H54 (cell line): Measurements from ENCODE around the gene RIMBP2.

ENCODE experiments used
- DNase-seq: peaks from one replicate; pipeline ENCODE4 v3.0.0; 2011; ENCODE audit warnings: low spot score, mixed read lengths; ENCODE audit not compliant: insufficient read length
- FAIRE-seq: peaks from 3 replicates; lab custom pipeline; 2011; peaks lifted over from hg19 to GRCh38; lab: Jason Lieb, UNC
- POLR2A ChIP-seq: IDR thresholded peaks from 2 replicates; pipeline ENCODE4 v1.6.1; 2011; ENCODE audit warnings: low read depth, mild to moderate bottlenecking, low read length

Gene RIMBP2

GRCh38 chr12:130375296-130376287 is 340.5 kb downstream of the RIMBP2 start:
- no peak for TF ChIP-seq POLR2A
- FAIRE-seq (no peak), DNase-seq (no peak)

DNA sequence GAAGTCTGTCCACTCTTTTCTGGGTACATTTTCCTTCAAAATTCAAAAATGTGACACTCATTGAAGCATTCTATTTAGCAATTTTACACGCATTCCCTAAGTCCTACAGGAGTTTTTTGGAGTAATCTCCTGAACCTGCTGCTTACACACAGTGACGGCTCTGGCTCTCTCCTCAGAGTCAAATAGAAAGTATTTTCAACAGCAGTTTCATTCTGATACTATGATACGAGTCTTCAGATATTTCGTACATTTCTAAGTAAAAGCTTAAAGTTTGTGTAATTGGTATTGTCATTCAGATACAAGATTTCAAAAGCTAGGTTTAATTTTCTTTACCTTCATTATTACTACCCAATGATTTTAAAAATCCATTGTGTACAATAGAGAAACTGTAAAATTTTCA is 342.0 kb downstream of the RIMBP2 start:
- no peak for TF ChIP-seq POLR2A
- FAIRE-seq, result no peak
- DNase-seq, result no peak

- DNase-seq (no peak), FAIRE-seq (no peak)
- no peak for TF ChIP-seq POLR2A
Measured at GRCh38 chr12:130372936-130373335, 343.2 kb downstream of the RIMBP2 start.

DNA sequence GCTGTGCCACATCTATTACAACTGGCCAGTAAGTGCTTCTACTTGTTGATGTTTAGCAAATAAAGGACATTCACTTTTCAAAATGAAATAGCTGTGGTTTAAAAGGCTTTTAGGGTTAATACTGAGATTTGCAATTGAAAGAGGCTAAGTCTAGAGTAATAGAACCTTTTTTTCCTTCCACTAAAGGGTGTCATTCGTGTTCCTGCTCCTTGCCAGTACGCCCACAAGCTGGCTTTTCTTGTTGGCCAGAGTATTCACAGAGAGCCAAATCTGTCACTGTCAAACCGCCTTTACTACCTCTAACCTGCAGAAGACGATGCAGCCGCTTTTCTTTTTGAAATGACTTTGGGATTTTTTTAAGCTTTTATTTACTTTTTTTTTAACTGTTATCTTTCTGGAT is 344.8 kb downstream of the RIMBP2 start:
- no peak for DNase-seq
- no peak for FAIRE-seq

GRCh38 chr12:130369816-130370215 is 346.3 kb downstream of the RIMBP2 start:
- no peak for DNase-seq

More for the DNA sequence above, 344.8 kb downstream of the RIMBP2 start:
- no peak for TF ChIP-seq POLR2A

DNA sequence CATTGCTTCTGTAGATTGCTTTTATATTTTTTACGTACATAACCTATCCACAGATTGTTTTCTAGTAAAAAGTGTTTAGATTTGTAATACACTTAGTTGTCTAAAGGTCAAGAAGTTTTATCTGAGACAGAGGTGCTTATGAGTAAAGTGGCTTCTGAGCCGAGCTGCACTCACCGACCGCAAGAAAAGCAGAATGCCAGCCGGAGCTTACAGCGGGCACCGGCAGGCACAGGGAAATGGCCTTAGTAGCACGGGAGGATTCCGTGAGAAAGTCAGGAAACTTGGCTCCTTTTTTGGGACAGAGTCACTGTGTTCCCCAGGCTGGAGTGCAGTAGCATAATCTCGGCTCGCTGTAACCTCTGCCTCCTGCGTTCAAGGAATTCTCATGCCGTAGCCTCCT is 348.6 kb downstream of the RIMBP2 start:
- DNase-seq (no peak), FAIRE-seq (no peak)
- TF ChIP-seq POLR2A, result no peak

More at GRCh38 chr12:130369816-130370215, 346.3 kb downstream of the RIMBP2 start:
- no peak for TF ChIP-seq POLR2A
- FAIRE-seq, result no peak

DNA sequence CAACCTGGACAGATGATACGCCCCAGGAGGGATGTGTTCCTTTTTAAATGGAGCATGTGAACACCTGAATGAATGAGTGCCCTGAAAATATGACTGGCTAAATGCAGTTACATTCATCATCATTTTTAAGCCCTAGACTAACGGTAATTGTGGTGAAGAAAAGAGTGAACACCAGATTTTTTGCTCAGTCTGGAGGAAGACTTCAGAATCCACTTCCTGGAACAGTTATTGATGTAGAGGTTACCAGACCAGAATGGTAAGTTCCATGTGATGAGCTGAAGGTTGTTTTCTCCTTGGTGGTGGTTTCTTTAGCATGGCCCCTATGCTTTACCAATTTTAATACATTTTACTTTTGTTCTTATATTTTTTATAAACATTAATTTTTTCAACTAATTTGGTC is 349.1 kb downstream of the RIMBP2 start:
- TF ChIP-seq POLR2A, result no peak
- no peak for FAIRE-seq
- no peak for DNase-seq

DNA sequence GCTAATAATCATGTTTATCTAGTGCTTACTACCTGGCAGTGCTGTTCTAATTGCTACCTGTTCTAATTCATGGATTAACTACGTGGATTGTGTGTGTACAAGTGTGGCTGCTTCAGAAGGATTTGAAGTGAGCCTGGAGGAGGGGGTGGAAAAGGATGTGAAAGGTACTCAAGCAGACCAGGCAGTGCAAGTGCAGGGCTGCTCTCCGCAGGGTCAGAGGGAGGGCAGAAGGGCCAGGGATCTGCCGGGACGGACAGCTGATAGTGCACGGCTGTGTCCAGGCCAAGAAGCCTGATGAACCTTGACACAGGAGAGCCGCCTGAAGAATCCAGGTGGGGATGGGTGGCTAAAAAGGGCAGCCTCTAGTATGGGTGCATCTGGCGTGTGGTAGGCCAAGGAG is 349.9 kb downstream of the RIMBP2 start:
- TF ChIP-seq POLR2A, result no peak
- FAIRE-seq, result no peak
- DNase-seq, result no peak

DNA sequence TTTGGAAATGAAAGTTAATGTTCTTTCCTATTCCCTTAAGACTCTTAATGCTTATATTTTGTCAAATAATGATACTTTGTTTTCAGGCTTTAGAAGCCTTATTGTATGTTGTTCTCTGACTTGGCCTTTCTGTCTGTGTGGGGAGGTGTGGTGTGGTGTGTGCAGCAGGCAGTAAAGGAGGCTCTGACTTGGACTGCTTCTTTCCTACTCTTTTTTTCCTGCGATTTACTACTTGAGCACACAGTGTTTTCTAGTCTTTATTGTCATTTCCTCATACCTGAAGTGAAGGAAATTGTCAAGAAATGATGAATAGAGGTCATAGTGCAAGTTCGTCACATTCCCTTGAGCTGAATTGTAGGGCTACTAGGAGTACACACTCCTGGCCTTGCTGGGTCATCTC is 351.5 kb downstream of the RIMBP2 start:
- no peak for FAIRE-seq
- no peak for DNase-seq
- TF ChIP-seq POLR2A, result no peak

GRCh38 chr12:130362060-130362459 is 354.0 kb downstream of the RIMBP2 start:
- TF ChIP-seq POLR2A, result no peak
- FAIRE-seq, result no peak

DNA sequence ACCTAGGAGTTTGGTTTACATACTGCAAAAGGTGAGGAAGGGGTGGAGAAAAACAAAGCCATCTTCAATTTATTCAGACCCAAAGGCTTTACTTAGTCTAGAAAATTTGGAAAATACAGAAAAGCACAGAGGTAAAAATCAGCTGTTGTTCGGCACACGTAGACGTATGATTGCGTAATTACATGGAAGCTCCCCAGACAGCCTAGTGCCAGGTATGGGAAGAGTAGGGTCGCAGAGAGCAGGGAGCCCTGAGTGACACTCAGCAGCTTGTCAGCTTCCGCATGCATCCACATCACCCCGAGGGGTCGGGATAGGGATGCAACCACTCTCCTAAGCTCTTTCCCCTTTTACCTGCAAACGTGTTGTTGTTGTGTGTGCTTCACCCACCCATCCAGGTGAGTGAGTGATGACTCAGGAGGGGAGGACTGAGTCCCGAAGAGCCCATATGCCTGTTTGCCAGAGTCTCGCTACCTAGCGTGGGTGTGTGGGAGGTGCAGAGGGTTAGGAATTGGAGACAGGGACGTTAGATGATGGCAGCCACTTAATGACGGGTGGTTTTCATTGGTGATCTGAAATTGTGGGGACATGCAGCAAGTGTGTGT is 358.3 kb downstream of the RIMBP2 start:
- TF ChIP-seq POLR2A, result no peak
- FAIRE-seq, result no peak
- DNase-seq, result no peak

More at GRCh38 chr12:130362060-130362459, 354.0 kb downstream of the RIMBP2 start:
- no peak for DNase-seq

GRCh38 chr12:130357241-130357640 is 358.9 kb downstream of the RIMBP2 start:
- FAIRE-seq, result no peak
- no peak for TF ChIP-seq POLR2A
- DNase-seq, result no peak

DNA sequence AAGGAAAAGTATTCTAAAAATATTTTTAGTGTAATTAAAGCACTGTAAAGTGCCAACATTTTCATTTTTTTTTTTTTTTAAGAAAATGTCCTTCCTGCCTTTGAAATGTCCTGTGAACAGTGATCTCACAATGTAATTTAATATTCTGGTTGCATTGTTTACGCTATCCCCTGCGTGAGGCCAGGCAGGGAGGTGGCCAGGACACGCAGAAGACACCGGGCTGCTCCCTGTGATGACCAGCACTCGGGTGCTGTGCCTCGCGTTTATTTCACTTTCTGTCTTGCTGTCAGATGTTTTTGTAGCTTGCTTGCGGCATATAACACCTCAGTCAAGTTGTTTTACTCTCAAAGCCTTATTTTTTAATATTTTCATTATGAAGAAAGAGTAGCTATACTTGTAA is 359.9 kb downstream of the RIMBP2 start:
- no peak for TF ChIP-seq POLR2A
- no peak for FAIRE-seq
- no peak for DNase-seq

- DNase-seq, result no peak
- TF ChIP-seq POLR2A, result no peak
- no peak for FAIRE-seq
Measured at GRCh38 chr12:130354407-130354806, 361.7 kb downstream of the RIMBP2 start.
